ENCODE measurements around the gene AMMECR1. TPM values are rescaled to one million over a fixed set of nuclear protein-coding genes. Genes with fewer than 3 reads are reported as not detected.
A peak's percentile ranks its signal among the peaks of the same experiment; 100 is the strongest.

The AMMECR1 gene
- total and polyA plus RNA-seq, 7 donors, result 0.69 to 2.4 (median 1.2) TPM

GRCh38 chrX:110210417-110211139, 107.3 kb downstream of the AMMECR1 start:
- Histone ChIP-seq H3K27me3 (ENCODE audit: insufficient read depth in 3 of 3, low read length in 2 of 3) (peaks cover 0 to 5% (median 0%) of the 10 kb centered on the region in 3 donors), H3K4me3 (no peak overlapping the region), H3K36me3 (ENCODE audit: insufficient read depth in 1 of 2, low read depth in 1 of 2) (no peaks in the 10 kb centered on the region), H3K9me3 (no peaks in the 10 kb centered on the region), H3K27ac (no peak overlapping the region), H3K4me1 (no peaks in the 10 kb centered on the region)
- WGBS, 3 donors, result 38 to 62% (median 41%) methylated on average over 5 of the region's 5 CpGs
- TF ChIP-seq CTCF (IDR thresholded peaks at IDR 0.05), result no peak
- ATAC-seq (peak in 1 of 4 donors; percentile 21), DNase-seq (no peak)
- intact Hi-C loops (cut with DNase I), result no loop called here

- no peak for TF ChIP-seq CTCF (IDR thresholded peaks at IDR 0.05)
- Histone ChIP-seq H3K27ac (no peak overlapping the region), H3K9me3 (no peaks in the 10 kb centered on the region), H3K36me3 (ENCODE audit: insufficient read depth in 1 of 2, low read depth in 1 of 2) (no peaks in the 10 kb centered on the region), H3K27me3 (ENCODE audit: insufficient read depth in 3 of 3, low read length in 2 of 3) (peaks cover 0 to 5% (median 0%) of the 10 kb centered on the region in 3 donors), H3K4me1 (no peaks in the 10 kb centered on the region), H3K4me3 (no peak overlapping the region)
- no peak for DNase-seq
- no peak for ATAC-seq
- intact Hi-C loops (cut with DNase I), result no loop called here
- 70 to 96% (median 93%) methylated on average over 2 of the region's 2 CpGs for WGBS, 3 donors
Measured at GRCh38 chrX:110208092-110208491, 109.8 kb downstream of the AMMECR1 start.

- no peak overlapping the region for H3K4me3 ChIP-seq
- no peak for ATAC-seq
Measured at GRCh38 chrX:110204986-110205385, 112.9 kb downstream of the AMMECR1 start.

GRCh38 chrX:110201799-110202198, 116.1 kb downstream of the AMMECR1 start:
- no peak for DNase-seq
- no peak overlapping the region for H3K4me3 ChIP-seq
- no peaks in the 10 kb centered on the region for H3K36me3 ChIP-seq (ENCODE audit: insufficient read depth in 1 of 2, low read depth in 1 of 2)
- H3K27me3 ChIP-seq (ENCODE audit: insufficient read depth in 3 of 3, low read length in 2 of 3), result no peaks in the 10 kb centered on the region
- H3K27ac ChIP-seq, result no peak overlapping the region
- ATAC-seq, result no peak
- no peaks in the 10 kb centered on the region for H3K9me3 ChIP-seq
- intact Hi-C loops (cut with DNase I), result no loop called here
- H3K4me1 ChIP-seq, result no peaks in the 10 kb centered on the region
- TF ChIP-seq CTCF (IDR thresholded peaks at IDR 0.05), result no peak
- WGBS, 3 donors, result 72 to 97% (median 97%) methylated on average over 3 of the region's 3 CpGs

More at GRCh38 chrX:110204986-110205385, 112.9 kb downstream of the AMMECR1 start:
- DNase-seq, result no peak
- no peak for TF ChIP-seq CTCF (IDR thresholded peaks at IDR 0.05)
- intact Hi-C loops (cut with DNase I), result no loop called here
- no peaks in the 10 kb centered on the region for H3K27me3 ChIP-seq (ENCODE audit: insufficient read depth in 3 of 3, low read length in 2 of 3)
- no peaks in the 10 kb centered on the region for H3K36me3 ChIP-seq (ENCODE audit: insufficient read depth in 1 of 2, low read depth in 1 of 2)
- H3K4me1 ChIP-seq, result no peaks in the 10 kb centered on the region
- no peaks in the 10 kb centered on the region for H3K9me3 ChIP-seq
- H3K27ac ChIP-seq, result no peak overlapping the region

GRCh38 chrX:110194977-110195376, 122.9 kb downstream of the AMMECR1 start:
- Histone ChIP-seq H3K27ac (no peak overlapping the region), H3K4me3 (no peak overlapping the region), H3K9me3 (no peaks in the 10 kb centered on the region), H3K4me1 (no peaks in the 10 kb centered on the region), H3K27me3 (ENCODE audit: insufficient read depth in 3 of 3, low read length in 2 of 3) (peaks cover 0 to 9% (median 0%) of the 10 kb centered on the region in 3 donors), H3K36me3 (ENCODE audit: insufficient read depth in 1 of 2, low read depth in 1 of 2) (no peaks in the 10 kb centered on the region)
- no peak for TF ChIP-seq CTCF (IDR thresholded peaks at IDR 0.05)
- intact Hi-C loops (cut with DNase I), result no loop called here
- DNase-seq (no peak), ATAC-seq (no peak)
- 45 to 74% (median 54%) methylated on average over 3 of the region's 3 CpGs for WGBS, 3 donors

Measured in psoas muscle (tissue), 8 donors.